Retinal pigment epithelial cell (primary cell): ENCODE measurements around the gene WNT7A.

ENCODE experiments used
- DNase-seq: peaks from one replicate; pipeline ENCODE4 v3.0.0-alpha.2; 2010; ENCODE audit warnings: low read depth
- H3K4me3 ChIP-seq: 2 replicates; pipeline ENCODE4 v1.5.1; 2011; ENCODE audit warnings: mild to moderate bottlenecking, low read length, control low read depth, moderate library complexity
- CTCF ChIP-seq: conservative IDR thresholded peaks from 2 replicates; pipeline ENCODE4 v1.5.1; 2011; ENCODE audit warnings: low read depth, low read length, control low read depth, inconsistent platforms

Gene WNT7A

DNA sequence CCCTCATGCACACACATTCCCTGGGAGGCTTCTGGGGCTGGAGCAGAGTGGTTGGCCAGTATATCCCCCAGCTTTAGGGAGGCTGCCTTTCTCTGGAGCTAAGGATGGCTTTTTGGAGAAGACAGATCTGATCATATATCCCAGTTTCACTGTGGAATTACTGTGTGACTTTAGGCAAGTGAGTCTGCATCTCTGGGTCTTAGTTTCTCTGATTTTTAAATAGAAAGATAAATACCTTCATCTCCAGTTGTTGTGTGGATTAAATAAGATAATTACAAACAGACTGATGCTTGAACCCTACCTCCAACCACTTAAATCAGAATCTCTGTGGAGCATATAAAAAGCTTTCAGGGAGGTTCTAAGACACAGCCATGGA is 11.1 kb upstream of the WNT7A start:
- no peak for DNase-seq
- no peak overlapping the region for H3K4me3 ChIP-seq
- TF ChIP-seq CTCF = no peak

DNA sequence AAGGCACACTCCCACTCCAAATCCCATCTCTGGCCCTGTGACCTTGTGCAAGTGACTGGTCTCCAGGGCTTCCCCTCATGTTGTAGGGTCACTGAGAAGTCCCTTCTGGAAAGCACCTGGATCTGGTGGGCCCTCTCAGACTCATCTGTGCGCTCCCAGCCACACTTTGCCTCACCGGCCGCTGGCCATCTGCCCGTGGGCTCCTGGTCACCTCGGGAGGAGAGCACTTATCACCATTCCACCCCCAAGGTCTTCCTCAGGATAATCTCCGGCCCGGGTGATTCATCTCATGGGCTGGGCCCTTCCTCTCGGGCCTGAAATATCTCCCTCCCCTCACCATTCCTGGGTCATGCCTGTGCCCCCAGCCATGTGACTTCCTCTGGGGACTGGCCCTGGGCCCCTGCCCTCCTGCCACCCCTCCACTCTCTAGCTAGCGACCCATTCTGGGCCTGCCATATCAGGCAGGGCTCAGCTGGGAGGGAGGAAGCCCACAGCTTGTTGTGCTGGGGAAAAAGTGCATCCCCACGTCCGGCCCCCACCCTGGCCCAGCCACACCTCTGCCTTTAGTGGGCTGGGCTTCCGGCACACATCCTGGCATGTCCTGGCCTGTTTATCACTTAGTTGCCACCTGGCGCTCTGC is 10.6 kb upstream of the WNT7A start:
- no peak for DNase-seq
- no peak overlapping the region for H3K4me3 ChIP-seq
- no peak for TF ChIP-seq CTCF

DNA sequence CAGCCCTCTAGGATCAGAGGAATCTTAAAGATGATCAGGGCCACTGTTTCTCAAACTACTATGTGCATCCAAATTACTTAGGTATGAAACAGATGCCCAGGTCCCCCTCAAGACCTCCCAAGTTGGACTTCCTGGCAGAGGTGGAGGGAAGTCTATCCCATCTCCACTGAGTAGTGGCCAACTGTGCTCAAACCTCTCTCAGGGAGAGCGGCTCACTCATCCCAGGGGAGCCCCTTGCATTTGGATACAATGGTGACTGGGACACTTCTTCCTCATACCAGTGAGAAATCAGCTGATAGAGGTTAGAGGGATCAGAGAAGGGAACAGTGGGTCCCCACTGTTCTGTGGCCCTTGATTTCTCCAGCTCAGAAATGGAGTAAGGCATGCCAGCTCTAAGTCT is 8.7 kb upstream of the WNT7A start:
- no peak overlapping the region for H3K4me3 ChIP-seq
- TF ChIP-seq CTCF = no peak
- no peak for DNase-seq

GRCh38 chr3:13887495-13888300 is 7.8 kb upstream of the WNT7A start:
- no peak for DNase-seq
- H3K4me3 ChIP-seq = no peak overlapping the region
- TF ChIP-seq CTCF = no peak

DNA sequence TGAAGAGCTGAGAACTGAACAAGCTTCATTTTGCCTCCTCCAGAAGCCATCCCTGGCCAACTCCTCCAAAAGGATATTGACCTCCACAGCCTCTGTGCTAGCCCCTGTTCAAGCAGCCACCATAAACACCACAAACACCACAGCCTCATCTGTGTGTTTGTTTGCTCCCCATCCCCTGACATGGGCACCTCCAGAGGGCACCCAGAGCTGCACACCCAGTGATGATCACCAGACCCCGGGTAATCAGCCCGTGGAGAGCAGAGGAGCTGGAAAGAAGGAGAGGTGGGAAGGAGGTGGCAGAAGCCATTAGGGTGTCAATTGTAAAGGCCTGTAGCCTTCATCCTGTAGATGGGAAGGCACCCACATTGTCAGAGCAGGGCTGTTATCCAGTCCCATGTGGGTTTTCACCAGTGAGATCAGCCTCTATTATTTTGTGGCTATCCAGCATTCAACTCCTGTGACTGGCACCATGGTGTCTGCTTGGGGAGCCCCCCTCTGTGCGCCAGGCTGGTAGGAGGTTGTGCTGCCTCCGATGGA is 6.8 kb upstream of the WNT7A start:
- TF ChIP-seq CTCF = no peak
- no peak for DNase-seq
- H3K4me3 ChIP-seq = no peak overlapping the region

DNA sequence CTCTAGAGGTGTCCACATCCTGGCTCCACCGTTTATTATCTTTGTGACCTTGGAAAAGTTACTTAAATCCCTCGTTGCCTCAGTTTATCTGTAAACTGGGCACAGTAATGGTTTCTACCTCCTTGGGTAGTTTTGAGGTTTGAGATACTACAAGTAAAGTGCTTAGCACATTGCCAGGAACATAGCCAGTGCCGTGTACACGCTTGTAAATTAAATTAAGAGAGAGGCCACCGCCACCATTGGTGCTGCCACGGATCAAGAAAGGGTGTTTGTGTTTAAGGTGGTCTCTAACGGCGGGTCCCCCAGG is 5.8 kb upstream of the WNT7A start:
- no peak overlapping the region for H3K4me3 ChIP-seq
- no peak for DNase-seq
- TF ChIP-seq CTCF = no peak
